ENCODE results near the gene PNISR. TPM values are rescaled to one million over a fixed set of nuclear protein-coding genes. Genes with fewer than 3 reads are reported as not detected.
A peak's percentile ranks its signal among the peaks of the same experiment; 100 is the strongest.

PNISR gene
- total RNA-seq, 1 donor, result 78.2 TPM

DNA sequence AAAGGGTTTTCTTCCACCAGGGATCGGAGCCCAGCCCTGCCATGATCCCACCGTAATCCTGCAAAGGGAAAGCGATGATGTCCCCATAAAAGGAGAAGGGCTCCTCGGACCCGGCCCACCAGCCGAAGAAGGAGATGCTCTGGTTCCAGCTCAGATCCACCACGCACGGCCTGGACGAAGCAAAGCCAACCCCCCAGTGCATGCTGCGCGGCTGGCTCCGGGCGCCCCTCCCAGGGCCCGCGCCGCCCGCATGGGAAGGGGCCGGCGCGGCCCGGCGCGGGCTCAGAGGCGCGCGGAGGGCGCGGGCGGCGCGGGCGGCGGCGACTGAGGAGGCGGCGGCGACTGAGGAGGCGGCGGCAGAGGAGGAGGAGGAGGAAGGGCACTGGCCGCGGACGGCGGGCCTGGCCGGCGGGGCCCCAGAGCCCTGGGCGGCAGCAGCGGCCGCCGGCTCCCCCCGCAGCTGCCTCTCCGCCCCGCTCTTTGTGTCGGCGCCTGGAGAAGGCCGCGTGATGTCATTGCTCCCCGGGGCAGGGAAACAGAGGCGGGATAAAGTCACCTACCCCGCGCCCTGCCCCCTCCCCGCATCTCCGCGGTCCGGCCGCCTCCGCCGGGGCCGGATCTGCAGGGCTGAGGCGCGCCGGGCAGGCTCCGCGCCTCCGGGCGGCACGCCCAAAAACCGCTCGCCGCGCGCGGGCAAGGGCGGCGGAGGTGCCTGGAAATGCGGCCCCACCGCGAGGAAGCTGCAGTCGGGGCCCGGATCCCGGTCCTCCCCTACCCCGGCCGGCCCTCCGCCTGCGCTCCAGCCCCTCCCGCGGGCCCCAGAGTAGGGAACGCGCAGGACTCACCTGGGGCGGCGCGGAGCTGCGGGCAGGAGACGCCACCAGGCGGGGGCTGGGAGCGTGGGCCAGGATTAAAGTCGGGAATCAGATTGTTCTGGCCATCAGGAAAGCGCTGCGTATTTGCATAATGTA lies 75.7 kb downstream of the PNISR start, which contains the start of gene FAXC:
Gene FAXC (minus strand): TSS at position 504 of the 971 bp plus-strand sequence. CDS start 302 bp downstream, at position 202.
- Histone ChIP-seq H3K27ac (ENCODE audit: low read depth, low read length) (no peak within 1 kb of the TSS), H3K4me2 (ENCODE audit: insufficient read depth, low read length) (peak within 1 kb of the TSS; percentile 54), H3K36me3 (ENCODE audit: insufficient read depth, low read length) (no peaks in the 10 kb centered on the region), H3K27me3 (ENCODE audit: insufficient read depth, low read length) (peaks cover 7% of the 10 kb centered on the region), H3K4me1 (ENCODE audit: insufficient read depth, low read length) (no peaks in the 10 kb centered on the region), H3K4me3 (ENCODE audit: insufficient read depth, low read length) (peak within 1 kb of the TSS; percentile 71), H3K79me2 (ENCODE audit: insufficient read depth, low read length) (no peaks in the 10 kb centered on the region), H2AFZ (ENCODE audit: low read length) (peak within 1 kb of the TSS; percentile 77), H4K20me1 (ENCODE audit: insufficient read depth, low read length) (no peaks in the 10 kb centered on the region), H3K9me3 (ENCODE audit: low read depth, low read length) (no peaks in the 10 kb centered on the region)
- TF ChIP-seq, protein P1, sequence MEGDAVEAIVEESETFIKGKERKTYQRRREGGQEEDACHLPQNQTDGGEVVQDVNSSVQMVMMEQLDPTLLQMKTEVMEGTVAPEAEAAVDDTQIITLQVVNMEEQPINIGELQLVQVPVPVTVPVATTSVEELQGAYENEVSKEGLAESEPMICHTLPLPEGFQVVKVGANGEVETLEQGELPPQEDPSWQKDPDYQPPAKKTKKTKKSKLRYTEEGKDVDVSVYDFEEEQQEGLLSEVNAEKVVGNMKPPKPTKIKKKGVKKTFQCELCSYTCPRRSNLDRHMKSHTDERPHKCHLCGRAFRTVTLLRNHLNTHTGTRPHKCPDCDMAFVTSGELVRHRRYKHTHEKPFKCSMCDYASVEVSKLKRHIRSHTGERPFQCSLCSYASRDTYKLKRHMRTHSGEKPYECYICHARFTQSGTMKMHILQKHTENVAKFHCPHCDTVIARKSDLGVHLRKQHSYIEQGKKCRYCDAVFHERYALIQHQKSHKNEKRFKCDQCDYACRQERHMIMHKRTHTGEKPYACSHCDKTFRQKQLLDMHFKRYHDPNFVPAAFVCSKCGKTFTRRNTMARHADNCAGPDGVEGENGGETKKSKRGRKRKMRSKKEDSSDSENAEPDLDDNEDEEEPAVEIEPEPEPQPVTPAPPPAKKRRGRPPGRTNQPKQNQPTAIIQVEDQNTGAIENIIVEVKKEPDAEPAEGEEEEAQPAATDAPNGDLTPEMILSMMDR (IDR thresholded peaks at IDR 0.05; ENCODE audit: extremely low read depth, low read depth, low read length), result no peak
- peak; percentile 86 for DNase-seq (ENCODE audit: insufficient read length, low spot score, missing footprints)

DNA sequence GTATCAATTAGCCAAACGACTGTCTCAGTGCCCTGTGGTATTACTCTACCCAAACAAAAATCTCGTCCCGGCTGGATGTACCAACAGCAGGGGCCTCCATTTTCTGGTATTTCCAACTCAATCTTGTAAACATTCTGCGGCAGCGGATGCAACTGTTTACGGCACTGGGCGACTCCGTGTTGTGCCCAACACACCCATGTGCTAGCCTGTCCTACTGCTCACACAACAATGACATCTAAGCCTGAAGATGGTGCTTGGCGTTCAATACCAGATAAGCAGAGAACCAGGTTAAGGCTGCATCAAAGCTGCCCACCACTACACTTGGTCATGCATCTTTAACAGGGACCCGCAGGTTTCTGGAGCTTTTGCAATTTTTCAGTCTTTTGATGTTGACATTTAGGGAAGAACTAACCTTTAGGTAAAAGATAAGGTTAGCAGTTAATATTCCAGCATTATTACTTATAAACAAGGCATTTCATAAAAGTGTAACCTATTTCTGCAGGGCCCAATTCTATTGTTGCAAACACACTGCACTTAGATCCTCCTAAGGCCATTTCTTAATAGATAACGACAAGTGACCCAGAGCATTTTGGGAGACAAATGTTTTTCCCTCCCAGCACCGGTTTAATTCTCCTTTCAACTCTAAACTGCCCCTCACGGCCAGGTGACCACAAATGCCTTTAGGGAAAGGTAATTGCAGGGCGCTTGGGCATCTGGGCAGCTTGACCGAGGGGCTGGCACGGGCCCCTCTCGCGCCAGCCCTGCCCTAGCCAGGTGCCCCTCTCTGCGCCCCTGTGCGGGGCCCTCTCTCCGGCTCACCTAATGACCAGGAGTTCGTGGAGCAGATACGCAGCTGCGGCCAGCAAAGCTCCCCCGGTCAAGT lies 76.6 kb downstream of the PNISR start:
- no peaks in the 10 kb centered on the region for H4K20me1 ChIP-seq (ENCODE audit: insufficient read depth, low read length)
- peak; percentile 49 for DNase-seq (ENCODE audit: insufficient read length, low spot score, missing footprints)
- H3K27ac ChIP-seq (ENCODE audit: low read depth, low read length), result no peak overlapping the region

More for the DNA sequence above, 76.6 kb downstream of the PNISR start:
- peaks cover 7% of the 10 kb centered on the region for H3K27me3 ChIP-seq (ENCODE audit: insufficient read depth, low read length)
- H3K4me1 ChIP-seq (ENCODE audit: insufficient read depth, low read length), result no peaks in the 10 kb centered on the region
- peak overlapping the region; percentile 54 for H3K4me2 ChIP-seq (ENCODE audit: insufficient read depth, low read length)
- H3K9me3 ChIP-seq (ENCODE audit: low read depth, low read length), result no peaks in the 10 kb centered on the region
- peak overlapping the region; percentile 71 for H3K4me3 ChIP-seq (ENCODE audit: insufficient read depth, low read length)
- H3K36me3 ChIP-seq (ENCODE audit: insufficient read depth, low read length), result no peaks in the 10 kb centered on the region
- H2AFZ ChIP-seq (ENCODE audit: low read length), result peak overlapping the region; percentile 77
- TF ChIP-seq, protein P1 (IDR thresholded peaks at IDR 0.05; ENCODE audit: extremely low read depth, low read depth, low read length), result no peak
- H3K79me2 ChIP-seq (ENCODE audit: insufficient read depth, low read length), result no peaks in the 10 kb centered on the region

Other genes with a start within 250 kb of the PNISR start
- 0.88 and 1.1 TPM in 2 replicates for gene FAXC, start 75.6 kb downstream of the PNISR start, total RNA-seq
- 2.5 and 3.5 TPM in 2 replicates for gene COQ3, start 31.1 kb downstream of the PNISR start, total RNA-seq
- 18.1 and 24.5 TPM in 2 replicates for gene USP45, start 90.1 kb upstream of the PNISR start, total RNA-seq
- 89.4 and 89.6 TPM in 2 replicates for gene CCNC, start 143.4 kb upstream of the PNISR start, total RNA-seq
- not detected in 2 replicates for gene PRDM13, start 181.5 kb upstream of the PNISR start, total RNA-seq